HEK293 (cell line): ENCODE data around the gene TRIM22.

Experiments
- CTCF ChIA-PET: fragments of 350-600 bp; formaldehyde crosslinking; extraction: SDS; loops from one replicate; lab custom pipeline; 2021; ENCODE audit warnings: antibody characterized with exemption; lab: Yijun Ruan, JAX
- POLR2A ChIA-PET: fragments of 300-600 bp; formaldehyde crosslinking; extraction: SDS; loops from one replicate; lab custom pipeline; 2020; ENCODE audit warnings: antibody characterized with exemption, inconsistent platforms; lab: Yijun Ruan, JAX
- H3K27ac ChIP-seq: fragments of 200-500 bp; sonication (Bioruptor generic); 2 replicates; pipeline ENCODE4 v1.5.1; 2014; ENCODE audit warnings: low read depth, low read length, control low read depth, inconsistent platforms; ENCODE audit errors: extremely low read depth
- H3K36me3 ChIP-seq, 2 experiments: fragments of 200-500 bp in 1 of 2; sonication (Bioruptor generic) in 1 of 2; 1 replicate in 1 of 2; 2 replicates in 1 of 2; pipeline ENCODE4 v1.5.1; 2014 to 2017; ENCODE audit warnings: inconsistent platforms in 2 of 2, low read length in 2 of 2; ENCODE audit not compliant: control insufficient read depth in 2 of 2, insufficient read depth in 1 of 2
- H3K4me1 ChIP-seq: fragments of 200-500 bp; sonication (Bioruptor generic); 2 replicates; pipeline ENCODE4 v1.5.1; 2014; ENCODE audit warnings: mild to moderate bottlenecking, low read length, inconsistent platforms; ENCODE audit not compliant: control insufficient read depth, insufficient read depth
- H3K4me3 ChIP-seq: 2 replicates; pipeline ENCODE4 v1.5.1; 2011; ENCODE audit warnings: low read depth, mild to moderate bottlenecking, control low read depth, low read length, moderate library complexity
- H3K9me3 ChIP-seq: fragments of 200-500 bp; sonication (Bioruptor generic); 2 replicates; pipeline ENCODE4 v1.5.1; 2014; ENCODE audit warnings: low read depth, low read length, inconsistent platforms; ENCODE audit not compliant: control insufficient read depth, insufficient read depth
- AEBP2 ChIP-seq: fragments of 450-650 bp; formaldehyde crosslinking; IDR thresholded peaks from 2 replicates; pipeline ENCODE4 v1.5.1; 2016; ENCODE audit warnings: missing biosample characterization, missing genetic modification characterization, borderline replicate concordance
- ATF2 ChIP-seq: fragments of 450-650 bp; formaldehyde crosslinking; IDR thresholded peaks from 2 replicates; pipeline ENCODE4 v1.5.1; 2016; ENCODE audit warnings: missing biosample characterization, missing genetic modification characterization, low read depth
- BCL11A ChIP-seq: fragments of 450-650 bp; formaldehyde crosslinking; IDR thresholded peaks from 2 replicates; pipeline ENCODE4 v1.5.1; 2016; ENCODE audit warnings: low read depth, missing biosample characterization, missing genetic modification characterization
- GLIS2 ChIP-seq: fragments of 450-650 bp; formaldehyde crosslinking; IDR thresholded peaks from 2 replicates; pipeline ENCODE4 v1.5.1; 2016; ENCODE audit warnings: missing biosample characterization, missing genetic modification characterization
- OVOL3 ChIP-seq: fragments of 450-650 bp; formaldehyde crosslinking; IDR thresholded peaks from 2 replicates; pipeline ENCODE4 v1.5.1; 2016; ENCODE audit warnings: missing biosample characterization, missing genetic modification characterization
- PRDM1 ChIP-seq: fragments of 450-650 bp; formaldehyde crosslinking; IDR thresholded peaks from 2 replicates; pipeline ENCODE4; 2016; ENCODE audit warnings: missing biosample characterization, missing genetic modification characterization
- PRDM2 ChIP-seq: fragments of 450-650 bp; formaldehyde crosslinking; IDR thresholded peaks from 2 replicates; pipeline ENCODE4 v1.5.1; 2016; ENCODE audit warnings: missing biosample characterization, missing genetic modification characterization, borderline replicate concordance
- REPIN1 ChIP-seq: fragments of 450-650 bp; formaldehyde crosslinking; IDR thresholded peaks from 2 replicates; pipeline ENCODE4 v1.5.1; 2017; ENCODE audit warnings: missing biosample characterization, missing genetic modification characterization, low read depth
- ZEB2 ChIP-seq: fragments of 450-650 bp; formaldehyde crosslinking; IDR thresholded peaks from 2 replicates; pipeline ENCODE4 v1.5.1; 2016; ENCODE audit warnings: missing biosample characterization, missing genetic modification characterization
- ZNF10 ChIP-seq: fragments of 450-650 bp; formaldehyde crosslinking; IDR thresholded peaks from 2 replicates; pipeline ENCODE4 v1.5.1; 2017; ENCODE audit warnings: missing biosample characterization, missing genetic modification characterization
- ZNF121 ChIP-seq: fragments of 450-650 bp; formaldehyde crosslinking; IDR thresholded peaks from 2 replicates; pipeline ENCODE4 v1.5.1; 2016; ENCODE audit warnings: missing biosample characterization, missing genetic modification characterization
- ZNF184 ChIP-seq: fragments of 450-650 bp; IDR thresholded peaks from 2 replicates; pipeline ENCODE4 v1.5.1; 2018; ENCODE audit warnings: missing biosample characterization, mild to moderate bottlenecking, missing genetic modification characterization
- ZNF19 ChIP-seq: fragments of 450-650 bp; formaldehyde crosslinking; IDR thresholded peaks from 2 replicates; pipeline ENCODE4; 2016; ENCODE audit warnings: missing biosample characterization, missing genetic modification characterization, low read depth
- ZNF324 ChIP-seq: fragments of 450-650 bp; formaldehyde crosslinking; IDR thresholded peaks from 2 replicates; pipeline ENCODE4 v1.5.1; 2016; ENCODE audit warnings: missing biosample characterization, missing genetic modification characterization
- ZNF362 ChIP-seq: fragments of 450-650 bp; formaldehyde crosslinking; IDR thresholded peaks from 2 replicates; pipeline ENCODE4 v1.5.1; 2016; ENCODE audit warnings: missing biosample characterization, missing genetic modification characterization
- ZNF621 ChIP-seq: fragments of 450-650 bp; formaldehyde crosslinking; IDR thresholded peaks from 2 replicates; pipeline ENCODE4 v1.5.1; 2017; ENCODE audit warnings: missing biosample characterization, missing genetic modification characterization
- ZNF658 ChIP-seq: fragments of 450-650 bp; formaldehyde crosslinking; IDR thresholded peaks from 2 replicates; pipeline ENCODE4; 2016; ENCODE audit warnings: missing biosample characterization, missing genetic modification characterization
- ZNF692 ChIP-seq: fragments of 450-650 bp; formaldehyde crosslinking; IDR thresholded peaks from 2 replicates; pipeline ENCODE4 v1.5.1; 2016; ENCODE audit warnings: missing biosample characterization, missing genetic modification characterization
- ZNF701 ChIP-seq: fragments of 450-650 bp; formaldehyde crosslinking; IDR thresholded peaks from 2 replicates; pipeline ENCODE4 v1.5.1; 2016; ENCODE audit warnings: missing biosample characterization, missing genetic modification characterization
- ZNF747 ChIP-seq: fragments of 450-650 bp; formaldehyde crosslinking; IDR thresholded peaks from 2 replicates; pipeline ENCODE4 v1.5.1; 2016; ENCODE audit warnings: missing biosample characterization, missing genetic modification characterization
- ZNF76 ChIP-seq: fragments of 450-650 bp; formaldehyde crosslinking; IDR thresholded peaks from 2 replicates; pipeline ENCODE4; 2016; ENCODE audit warnings: low read depth, missing biosample characterization, missing genetic modification characterization, borderline replicate concordance
- ZNF768 ChIP-seq: fragments of 450-650 bp; formaldehyde crosslinking; IDR thresholded peaks from 2 replicates; pipeline ENCODE4 v1.5.1; 2018; ENCODE audit warnings: missing biosample characterization, mild to moderate bottlenecking, missing genetic modification characterization
- ZNF830 ChIP-seq: fragments of 450-650 bp; IDR thresholded peaks from 2 replicates; pipeline ENCODE4 v1.5.0; 2018; ENCODE audit warnings: missing biosample characterization, missing genetic modification characterization, low read depth, mild to moderate bottlenecking, moderate library complexity

Gene TRIM22

GRCh38 chr11:5658318-5658717 is 31.3 kb upstream of the TRIM22 start:
- no peaks in the 10 kb centered on the region for H3K9me3 ChIP-seq
- H3K36me3 ChIP-seq = no peaks in the 10 kb centered on the region
- ChIA-PET POLR2A (no interaction called here), CTCF (no interaction called here)
- no peaks in the 10 kb centered on the region for H3K4me1 ChIP-seq
- no peak overlapping the region for H3K4me3 ChIP-seq
- TF ChIP-seq ZNF621 (no peak), ZNF184 (tag by site-specific recombination) (no peak), AEBP2 (tag by site-specific recombination) (no peak)
- H3K27ac ChIP-seq = no peak overlapping the region

- TF ChIP-seq ZNF19 (tag by site-specific recombination) (no peak), PRDM1 (no peak), ZNF830 (tag by site-specific recombination) (no peak), ZNF658 (tag by site-specific recombination) (no peak), ATF2 (tag by site-specific recombination) (no peak), ZNF701 (tag by site-specific recombination) (no peak), OVOL3 (tag by site-specific recombination) (no peak), ZNF10 (no peak), ZNF362 (tag by site-specific recombination) (no peak), ZNF121 (tag by site-specific recombination) (no peak), ZEB2 (no peak), ZNF76 (no peak), PRDM2 (tag by site-specific recombination) (no peak), ZNF692 (tag by site-specific recombination) (no peak), GLIS2 (tag by site-specific recombination) (no peak), ZNF324 (tag by site-specific recombination) (no peak), ZNF768 (no peak), REPIN1 (no peak), BCL11A (tag by site-specific recombination) (no peak), ZNF747 (tag by site-specific recombination) (no peak)
- TF ChIP-seq, all 188 proteins: peak for 0
- H3K4me1 ChIP-seq = no peaks in the 10 kb centered on the region
- peaks cover 0 to 20% of the 10 kb centered on the region in 2 experiments; a peak in 1 of 3 replicates for H3K36me3 ChIP-seq
- POLR2A ChIA-PET = no interaction called here
- H3K4me3 ChIP-seq = no peak overlapping the region
- CTCF ChIA-PET = no interaction called here
- H3K27ac ChIP-seq = no peak overlapping the region
- H3K9me3 ChIP-seq = no peaks in the 10 kb centered on the region
These were observed 26.1 kb upstream of the TRIM22 start for GRCh38 chr11:5663511-5663910.
